Cerebellar cortex (tissue), 1 donor: ENCODE measurements around the gene LRP6.

Experiments
- DNase-seq: peaks from one replicate; pipeline ENCODE4 v3.0.0-alpha.2; 2015; ENCODE audit warnings: low spot score

LRP6 gene

DNA sequence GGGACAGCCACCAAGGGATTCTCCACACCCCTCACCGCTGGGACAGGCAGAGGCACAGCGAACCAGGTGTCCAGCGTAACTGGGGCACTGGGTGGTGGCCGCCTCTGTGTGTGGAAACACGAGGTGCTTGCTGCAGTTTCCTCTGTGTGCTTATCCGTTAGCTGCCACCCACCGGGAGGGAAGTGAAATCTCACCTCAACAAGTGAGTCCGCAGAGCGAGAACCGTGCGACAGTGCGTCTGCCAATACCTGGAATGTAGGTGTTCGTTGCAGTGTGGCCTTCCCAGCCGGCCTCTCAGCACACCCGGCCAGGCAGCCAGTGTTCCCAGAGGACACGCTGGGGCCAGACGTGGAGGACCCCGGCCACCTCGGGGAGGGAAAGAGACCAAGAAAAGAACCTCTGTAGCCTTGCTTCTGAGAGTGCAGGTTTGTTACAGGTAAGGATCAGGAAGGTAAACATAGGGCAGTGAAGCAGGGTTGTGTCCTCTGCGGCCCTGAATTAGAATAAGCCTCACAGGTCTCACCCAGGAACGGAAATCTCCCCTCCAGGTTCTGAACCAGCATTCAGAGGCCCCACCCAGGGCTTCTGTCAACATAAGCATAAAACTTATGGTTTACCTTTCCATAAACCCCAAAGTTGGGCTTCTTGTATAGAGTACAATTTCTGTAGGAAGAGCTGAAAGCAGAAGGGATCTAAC is 194.6 kb downstream of the LRP6 start:
- DNase-seq = no peak

DNA sequence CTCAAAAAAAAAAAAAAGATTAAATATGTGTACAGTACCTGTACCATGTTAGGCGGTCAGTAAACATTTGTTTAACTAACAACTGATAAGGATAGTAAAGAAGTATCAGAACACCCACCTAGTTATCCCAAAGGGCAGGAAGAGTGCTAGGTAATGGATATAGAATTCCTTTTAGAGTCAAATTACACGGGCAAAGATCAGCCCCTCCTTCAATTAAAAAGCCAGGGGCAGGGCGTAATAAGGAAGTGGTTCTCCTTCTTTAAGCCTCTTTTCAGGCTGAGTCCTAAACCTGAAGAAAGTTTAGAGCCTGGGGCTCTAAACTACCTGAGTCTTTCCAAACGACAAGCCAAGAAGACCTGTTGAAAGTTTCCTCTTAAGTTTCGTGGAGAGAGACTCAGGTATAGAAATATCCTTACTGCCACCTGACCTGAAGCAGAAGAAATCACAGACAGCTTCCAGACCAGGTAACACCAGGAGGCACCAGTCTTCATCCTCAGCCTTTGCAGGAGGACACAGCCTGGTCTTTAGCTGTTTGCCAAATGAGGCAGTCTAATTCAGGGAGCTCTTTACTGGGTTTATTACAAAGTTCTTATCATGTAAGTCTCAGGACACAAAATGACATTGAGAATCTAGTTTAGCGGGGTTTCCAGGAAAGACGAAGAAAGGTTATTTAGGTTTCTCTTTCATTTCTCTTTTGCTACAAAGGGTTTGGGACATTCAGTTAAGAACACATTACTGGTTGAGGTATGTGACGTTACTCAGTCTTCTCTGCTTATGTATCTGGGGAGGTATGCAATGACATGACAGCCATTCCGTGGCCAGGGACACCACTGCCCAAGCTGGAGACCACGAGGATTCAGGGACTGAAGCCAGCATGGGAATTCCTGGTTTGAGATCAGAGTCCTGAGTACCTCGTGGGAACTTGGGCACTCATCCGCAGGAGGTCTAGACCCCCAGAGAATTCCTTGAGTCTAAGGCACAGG is 195.9 kb downstream of the LRP6 start, which contains the start of gene BCL2L14:
BCL2L14 (plus strand) TSS at position 266 of the 983 bp plus-strand sequence. CDS start 8,367 bp downstream, outside the sequence.
- DNase-seq = no peak

DNA sequence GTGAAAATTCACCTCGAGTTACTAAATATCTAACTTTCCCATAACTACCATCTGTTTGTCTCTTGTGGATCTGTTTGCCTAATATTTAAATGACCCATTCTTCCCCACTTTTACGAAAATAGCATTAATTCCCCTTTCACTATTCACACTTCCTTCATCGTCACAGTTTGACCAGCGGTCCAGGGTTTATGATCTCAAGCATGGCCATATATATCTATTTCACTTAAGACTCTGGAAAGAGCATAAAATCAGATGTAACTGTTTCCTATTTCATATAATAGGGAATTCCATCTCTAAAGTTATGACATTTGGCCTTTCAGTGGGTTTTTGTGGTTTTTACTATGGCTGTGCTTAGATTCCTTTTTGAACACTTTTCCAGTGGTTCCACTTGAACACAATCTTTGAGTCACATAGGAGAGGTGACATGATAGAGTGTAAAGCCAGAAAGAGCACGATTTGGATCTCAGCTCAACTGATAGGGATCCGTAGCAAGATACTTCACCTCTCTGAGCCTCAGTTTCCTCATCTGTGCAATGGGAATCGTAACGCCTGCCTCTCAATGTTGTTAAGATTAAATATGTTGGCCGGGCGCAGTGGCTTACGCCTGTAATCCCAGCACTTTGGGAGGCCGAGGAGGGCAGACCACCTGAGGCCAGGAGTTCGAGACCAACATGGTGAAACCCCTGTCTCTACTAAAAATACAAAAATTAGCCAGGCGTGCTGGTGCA is 196.9 kb downstream of the LRP6 start:
- no peak for DNase-seq

DNA sequence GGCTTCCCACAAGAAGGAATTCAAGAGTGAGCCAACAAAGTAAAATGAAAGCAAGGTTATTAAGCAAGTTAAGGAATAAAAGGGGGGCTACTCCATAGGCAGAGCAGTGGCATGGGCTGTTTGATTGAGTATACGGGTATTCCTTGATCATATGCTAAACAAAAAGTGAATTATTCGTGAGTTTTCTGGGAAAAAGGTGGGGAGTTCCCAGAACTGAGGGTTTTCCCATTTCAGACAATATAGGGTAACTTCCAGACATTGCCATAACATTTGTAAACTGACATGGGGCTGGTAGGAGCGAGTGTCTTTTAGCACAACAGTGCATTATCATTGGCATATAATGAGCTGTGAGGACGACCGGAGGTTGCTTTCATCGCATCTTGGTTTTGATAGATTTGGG is 198.1 kb downstream of the LRP6 start:
- no peak for DNase-seq
